OCI-LY3 (cell line): ENCODE data around the gene MTIF3.

Experiments used
- CTCF ChIP-seq: fragments of 200-600, 300-600 bp; sonication (generic); IDR thresholded peaks from 2 replicates; pipeline ENCODE4 v1.5.1; 2014; ENCODE audit warnings: antibody characterized with exemption, low read length, low read depth
- EZH2phosphoT487 ChIP-seq: fragments of 200-600 bp; shearing (Covaris generic); IDR thresholded peaks from 2 replicates; pipeline ENCODE4 v1.6.1; 2018; ENCODE audit warnings: antibody characterized with exemption, mixed run types, low read depth

DNA sequence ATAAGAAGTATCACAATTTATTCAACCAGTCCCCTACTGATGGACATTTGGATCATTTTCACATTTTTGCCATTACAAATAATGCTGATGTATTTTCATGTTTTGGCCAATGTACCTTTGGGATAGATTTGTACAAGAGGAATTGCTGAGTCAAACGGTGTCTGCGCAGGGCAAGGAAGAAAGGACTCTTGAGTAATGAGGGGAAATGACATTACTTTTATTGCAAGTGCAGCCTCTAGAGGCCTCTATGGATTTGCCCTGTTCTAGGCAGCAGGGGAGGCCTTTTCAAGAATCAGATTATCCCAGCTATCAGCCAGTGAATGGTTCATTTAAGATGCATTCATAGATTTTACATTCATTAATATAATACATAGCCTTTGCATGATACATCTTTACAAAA lies 58.9 kb downstream of the MTIF3 start:
- TF ChIP-seq CTCF (no peak), EZH2phosphoT487 (no peak)
